MV-4-11 (cell line): ENCODE measurements around the gene PRR5.

Experiments used
- DNase-seq: peaks from one replicate; lab custom pipeline; 2025; lab: John Stamatoyannopoulos, UW

Gene PRR5

GRCh38 chr22:44758344-44758973 lies 56.5 kb downstream of the PRR5 start:
- no peak for DNase-seq

- DNase-seq = no peak
Measured at GRCh38 chr22:44759001-44759400, 57.0 kb downstream of the PRR5 start.

GRCh38 chr22:44759430-44760310 lies 57.7 kb downstream of the PRR5 start:
- no peak for DNase-seq

- no peak for DNase-seq
Measured at GRCh38 chr22:44760476-44760875, 58.5 kb downstream of the PRR5 start.

- no peak for DNase-seq
Measured at GRCh38 chr22:44761025-44761424, 59.0 kb downstream of the PRR5 start.

- no peak for DNase-seq
Measured at GRCh38 chr22:44764373-44764772, 62.4 kb downstream of the PRR5 start.

- DNase-seq = peak; percentile 50
Measured at GRCh38 chr22:44764974-44765373, 63.0 kb downstream of the PRR5 start.

- no peak for DNase-seq
Measured at GRCh38 chr22:44765571-44766285, 63.7 kb downstream of the PRR5 start.

GRCh38 chr22:44773082-44773481 lies 71.1 kb downstream of the PRR5 start:
- no peak for DNase-seq

GRCh38 chr22:44775862-44776261 lies 73.9 kb downstream of the PRR5 start:
- no peak for DNase-seq

- no peak for DNase-seq
Measured at GRCh38 chr22:44776605-44777363, 74.8 kb downstream of the PRR5 start.

GRCh38 chr22:44777364-44777755 lies 75.4 kb downstream of the PRR5 start:
- DNase-seq = no peak

GRCh38 chr22:44780876-44781449 lies 79.0 kb downstream of the PRR5 start:
- DNase-seq = no peak

GRCh38 chr22:44782363-44782963 lies 80.5 kb downstream of the PRR5 start:
- DNase-seq = no peak

GRCh38 chr22:44783091-44783490 lies 81.1 kb downstream of the PRR5 start:
- no peak for DNase-seq

- DNase-seq = no peak
Measured at GRCh38 chr22:44783581-44783980, 81.6 kb downstream of the PRR5 start.

GRCh38 chr22:44786136-44786535 lies 84.1 kb downstream of the PRR5 start:
- no peak for DNase-seq

GRCh38 chr22:44786610-44787009 lies 84.6 kb downstream of the PRR5 start:
- DNase-seq = no peak
